Inflammatory macrophage (primary cell): Measurements from ENCODE around the gene DRC1.
A peak's percentile ranks its signal among the peaks of the same experiment; 100 is the strongest.

Experiments
- DNase-seq, 2 donors: peaks; one replicate each; pipeline ENCODE4 v3.0.0-alpha.2; 2020 to 2022

The DRC1 gene

GRCh38 chr2:26448651-26449050 is 46.9 kb downstream of the DRC1 start:
- DNase-seq: no peak

GRCh38 chr2:26449278-26450030 is 47.7 kb downstream of the DRC1 start:
- DNase-seq: no peak

GRCh38 chr2:26450031-26450635 is 48.4 kb downstream of the DRC1 start:
- DNase-seq: no peak

GRCh38 chr2:26451700-26452099 is 50.0 kb downstream of the DRC1 start:
- no peak for DNase-seq

GRCh38 chr2:26453421-26454329 is 52.0 kb downstream of the DRC1 start:
- no peak for DNase-seq

- DNase-seq: no peak
Observed at GRCh38 chr2:26454561-26455001, 52.9 kb downstream of the DRC1 start.

- no peak for DNase-seq
Observed at GRCh38 chr2:26455037-26455669, 53.4 kb downstream of the DRC1 start.

- DNase-seq: peak; percentile 57 to 64
Observed at GRCh38 chr2:26455670-26456439, 54.1 kb downstream of the DRC1 start.

GRCh38 chr2:26456440-26457250 is 54.9 kb downstream of the DRC1 start:
- peak; percentile 46 to 72 for DNase-seq

GRCh38 chr2:26457251-26457666 is 55.5 kb downstream of the DRC1 start:
- no peak for DNase-seq

- DNase-seq: no peak
Observed at GRCh38 chr2:26457695-26458364, 56.1 kb downstream of the DRC1 start.

- DNase-seq: no peak
Observed at GRCh38 chr2:26458365-26459042, 56.8 kb downstream of the DRC1 start.

GRCh38 chr2:26459991-26460612 is 58.4 kb downstream of the DRC1 start:
- DNase-seq: no peak

GRCh38 chr2:26460613-26461031 is 58.9 kb downstream of the DRC1 start:
- DNase-seq: no peak

GRCh38 chr2:26461601-26462023 is 59.9 kb downstream of the DRC1 start:
- no peak for DNase-seq

GRCh38 chr2:26462100-26462499 is 60.4 kb downstream of the DRC1 start:
- DNase-seq: no peak

- DNase-seq: peak; percentile 30 to 60
Observed at GRCh38 chr2:26462511-26463243, 61.0 kb downstream of the DRC1 start.
